ENCODE results near the gene PIK3R1. TPM values are rescaled to one million over a fixed set of nuclear protein-coding genes. Genes with fewer than 3 reads are reported as not detected.

The PIK3R1 gene
- polyA plus RNA-seq, 1 donor = 61.7 TPM

GRCh38 chr5:68290260-68290674 lies 74.7 kb downstream of the PIK3R1 start:
- peak overlapping the region; percentile 90 for H3K27ac ChIP-seq (ENCODE audit: low read length)
- H3K27me3 ChIP-seq (ENCODE audit: control insufficient read depth, insufficient read depth, low read length) = no peaks in the 10 kb centered on the region
- peak overlapping the region; percentile 53 for H3K4me3 ChIP-seq (ENCODE audit: low read length)
- peak; percentile 38 to 61 for DNase-seq
- no peaks in the 10 kb centered on the region for H3K9me3 ChIP-seq (ENCODE audit: control insufficient read depth, low read depth, low read length)
- peaks cover 22% of the 10 kb centered on the region for H3K36me3 ChIP-seq (ENCODE audit: control insufficient read depth, insufficient read depth, low read length)
- 10% methylated on average over 2 of the region's 4 CpGs for WGBS (ENCODE audit: insufficient coverage, low lambda C conversion rate)
- H3K4me1 ChIP-seq (ENCODE audit: control insufficient read depth, insufficient read depth, low read length) = peaks cover 40% of the 10 kb centered on the region

GRCh38 chr5:68290847-68291246 lies 75.3 kb downstream of the PIK3R1 start:
- Histone ChIP-seq H3K27ac (ENCODE audit: low read length) (peak overlapping the region; percentile 5), H3K4me1 (ENCODE audit: control insufficient read depth, insufficient read depth, low read length) (peaks cover 34% of the 10 kb centered on the region)

GRCh38 chr5:68292316-68292715 lies 76.8 kb downstream of the PIK3R1 start:
- Histone ChIP-seq H3K4me3 (ENCODE audit: low read length) (no peak overlapping the region), H3K9me3 (ENCODE audit: control insufficient read depth, low read depth, low read length) (no peaks in the 10 kb centered on the region), H3K4me1 (ENCODE audit: control insufficient read depth, insufficient read depth, low read length) (peaks cover 22% of the 10 kb centered on the region), H3K27ac (ENCODE audit: low read length) (no peak overlapping the region), H3K36me3 (ENCODE audit: control insufficient read depth, insufficient read depth, low read length) (peaks cover 43% of the 10 kb centered on the region), H3K27me3 (ENCODE audit: control insufficient read depth, insufficient read depth, low read length) (no peaks in the 10 kb centered on the region)
- WGBS (ENCODE audit: insufficient coverage, low lambda C conversion rate) = no CpG with 5 or more reads among the region's 3 CpGs
- no peak for DNase-seq

More at GRCh38 chr5:68290847-68291246, 75.3 kb downstream of the PIK3R1 start:
- H3K36me3 ChIP-seq (ENCODE audit: control insufficient read depth, insufficient read depth, low read length) = peaks cover 28% of the 10 kb centered on the region
- DNase-seq = no peak
- 80% methylated on average over 1 of the region's 3 CpGs for WGBS (ENCODE audit: insufficient coverage, low lambda C conversion rate)
- no peaks in the 10 kb centered on the region for H3K27me3 ChIP-seq (ENCODE audit: control insufficient read depth, insufficient read depth, low read length)
- H3K9me3 ChIP-seq (ENCODE audit: control insufficient read depth, low read depth, low read length) = no peaks in the 10 kb centered on the region
- H3K4me3 ChIP-seq (ENCODE audit: low read length) = no peak overlapping the region

GRCh38 chr5:68295772-68296171 lies 80.2 kb downstream of the PIK3R1 start:
- H3K27me3 ChIP-seq (ENCODE audit: control insufficient read depth, insufficient read depth, low read length) = no peaks in the 10 kb centered on the region
- no peaks in the 10 kb centered on the region for H3K4me1 ChIP-seq (ENCODE audit: control insufficient read depth, insufficient read depth, low read length)
- peaks cover 68% of the 10 kb centered on the region for H3K36me3 ChIP-seq (ENCODE audit: control insufficient read depth, insufficient read depth, low read length)
- DNase-seq = no peak
- 86% methylated on average over 1 of the region's 3 CpGs for WGBS (ENCODE audit: insufficient coverage, low lambda C conversion rate)
- H3K9me3 ChIP-seq (ENCODE audit: control insufficient read depth, low read depth, low read length) = no peaks in the 10 kb centered on the region
- H3K27ac ChIP-seq (ENCODE audit: low read length) = no peak overlapping the region
- no peak overlapping the region for H3K4me3 ChIP-seq (ENCODE audit: low read length)

DNA sequence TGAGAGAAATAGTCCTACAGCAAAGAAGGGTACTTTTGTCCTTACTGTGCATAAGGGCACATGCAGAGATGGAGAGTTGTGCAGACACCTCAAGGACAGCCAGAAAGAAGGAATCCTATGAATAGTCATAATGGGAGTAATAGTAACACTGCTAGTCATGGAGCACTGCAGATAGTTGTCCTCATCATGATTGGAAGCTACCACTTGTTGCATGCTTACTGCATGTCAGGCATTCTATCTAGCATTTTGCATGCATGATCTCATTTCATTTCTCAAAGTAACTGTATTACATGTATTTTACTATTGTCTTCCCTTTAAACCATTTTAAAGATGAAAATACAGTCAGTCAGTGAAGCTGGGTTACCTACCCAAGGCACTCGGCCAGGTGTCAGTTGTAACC lies 81.3 kb downstream of the PIK3R1 start:
- no peak overlapping the region for H3K27ac ChIP-seq (ENCODE audit: low read length)
- no peaks in the 10 kb centered on the region for H3K4me1 ChIP-seq (ENCODE audit: control insufficient read depth, insufficient read depth, low read length)
- H3K27me3 ChIP-seq (ENCODE audit: control insufficient read depth, insufficient read depth, low read length) = no peaks in the 10 kb centered on the region
- no peak overlapping the region for H3K4me3 ChIP-seq (ENCODE audit: low read length)
- peaks cover 68% of the 10 kb centered on the region for H3K36me3 ChIP-seq (ENCODE audit: control insufficient read depth, insufficient read depth, low read length)
- WGBS (ENCODE audit: insufficient coverage, low lambda C conversion rate) = no CpG with 5 or more reads among the region's 1 CpG
- no peak for DNase-seq
- H3K9me3 ChIP-seq (ENCODE audit: control insufficient read depth, low read depth, low read length) = no peaks in the 10 kb centered on the region

DNA sequence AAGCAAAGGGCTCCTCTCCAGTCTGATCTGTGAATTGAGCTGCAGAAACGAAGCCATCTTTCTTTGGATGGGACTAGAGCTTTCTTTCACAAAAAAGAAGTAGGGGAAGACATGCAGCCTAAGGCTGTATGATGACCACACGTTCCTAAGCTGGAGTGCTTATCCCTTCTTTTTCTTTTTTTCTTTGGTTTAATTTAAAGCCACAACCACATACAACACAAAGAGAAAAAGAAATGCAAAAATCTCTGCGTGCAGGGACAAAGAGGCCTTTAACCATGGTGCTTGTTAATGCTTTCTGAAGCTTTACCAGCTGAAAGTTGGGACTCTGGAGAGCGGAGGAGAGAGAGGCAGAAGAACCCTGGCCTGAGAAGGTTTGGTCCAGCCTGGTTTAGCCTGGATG lies 82.1 kb downstream of the PIK3R1 start:
- Histone ChIP-seq H3K9me3 (ENCODE audit: control insufficient read depth, low read depth, low read length) (no peaks in the 10 kb centered on the region), H3K4me3 (ENCODE audit: low read length) (no peak overlapping the region), H3K27ac (ENCODE audit: low read length) (no peak overlapping the region), H3K4me1 (ENCODE audit: control insufficient read depth, insufficient read depth, low read length) (peaks cover 2% of the 10 kb centered on the region), H3K27me3 (ENCODE audit: control insufficient read depth, insufficient read depth, low read length) (no peaks in the 10 kb centered on the region), H3K36me3 (ENCODE audit: control insufficient read depth, insufficient read depth, low read length) (peaks cover 68% of the 10 kb centered on the region)
- DNase-seq = no peak
- WGBS (ENCODE audit: insufficient coverage, low lambda C conversion rate) = no CpG with 5 or more reads among the region's 4 CpGs

DNA sequence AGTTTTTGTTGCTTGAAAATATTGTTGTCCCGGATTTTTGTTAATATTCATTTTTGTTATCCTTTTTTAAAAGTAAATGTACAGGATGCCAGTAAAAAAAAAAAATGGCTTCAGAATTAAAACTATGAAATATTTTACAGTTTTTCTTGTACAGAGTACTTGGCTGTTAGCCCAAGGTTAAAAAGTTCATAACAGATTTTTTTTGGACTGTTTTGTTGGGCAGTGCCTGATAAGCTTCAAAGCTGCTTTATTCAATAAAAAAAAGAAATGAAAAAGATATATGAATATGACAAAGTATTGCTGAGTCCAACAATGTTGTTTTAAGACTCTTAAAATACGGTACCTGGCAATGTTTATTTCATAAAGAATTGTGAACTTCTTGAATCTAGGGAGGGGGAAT lies 82.9 kb downstream of the PIK3R1 start:
- Histone ChIP-seq H3K4me3 (ENCODE audit: low read length) (no peak overlapping the region), H3K36me3 (ENCODE audit: control insufficient read depth, insufficient read depth, low read length) (peaks cover 63% of the 10 kb centered on the region), H3K9me3 (ENCODE audit: control insufficient read depth, low read depth, low read length) (no peaks in the 10 kb centered on the region), H3K27me3 (ENCODE audit: control insufficient read depth, insufficient read depth, low read length) (no peaks in the 10 kb centered on the region), H3K4me1 (ENCODE audit: control insufficient read depth, insufficient read depth, low read length) (peaks cover 10% of the 10 kb centered on the region), H3K27ac (ENCODE audit: low read length) (no peak overlapping the region)
- 89% methylated on average over 2 of the region's 2 CpGs for WGBS (ENCODE audit: insufficient coverage, low lambda C conversion rate)
- DNase-seq = no peak

GRCh38 chr5:68299105-68299504 lies 83.5 kb downstream of the PIK3R1 start:
- Histone ChIP-seq H3K4me3 (ENCODE audit: low read length) (no peak overlapping the region), H3K9me3 (ENCODE audit: control insufficient read depth, low read depth, low read length) (no peaks in the 10 kb centered on the region), H3K27me3 (ENCODE audit: control insufficient read depth, insufficient read depth, low read length) (no peaks in the 10 kb centered on the region), H3K36me3 (ENCODE audit: control insufficient read depth, insufficient read depth, low read length) (peaks cover 59% of the 10 kb centered on the region), H3K4me1 (ENCODE audit: control insufficient read depth, insufficient read depth, low read length) (peaks cover 16% of the 10 kb centered on the region), H3K27ac (ENCODE audit: low read length) (no peak overlapping the region)
- no CpG with 5 or more reads among the region's 4 CpGs for WGBS (ENCODE audit: insufficient coverage, low lambda C conversion rate)
- DNase-seq = no peak

GRCh38 chr5:68299575-68299974 lies 84.0 kb downstream of the PIK3R1 start:
- Histone ChIP-seq H3K36me3 (ENCODE audit: control insufficient read depth, insufficient read depth, low read length) (peaks cover 54% of the 10 kb centered on the region), H3K27ac (ENCODE audit: low read length) (no peak overlapping the region), H3K4me3 (ENCODE audit: low read length) (no peak overlapping the region), H3K4me1 (ENCODE audit: control insufficient read depth, insufficient read depth, low read length) (peaks cover 18% of the 10 kb centered on the region), H3K27me3 (ENCODE audit: control insufficient read depth, insufficient read depth, low read length) (no peaks in the 10 kb centered on the region), H3K9me3 (ENCODE audit: control insufficient read depth, low read depth, low read length) (no peaks in the 10 kb centered on the region)
- no peak for DNase-seq
- 80% methylated on average over 1 of the region's 3 CpGs for WGBS (ENCODE audit: insufficient coverage, low lambda C conversion rate)

- H3K9me3 ChIP-seq (ENCODE audit: control insufficient read depth, low read depth, low read length) = no peaks in the 10 kb centered on the region
- H3K36me3 ChIP-seq (ENCODE audit: control insufficient read depth, insufficient read depth, low read length) = peaks cover 20% of the 10 kb centered on the region
- WGBS (ENCODE audit: insufficient coverage, low lambda C conversion rate) = 52% methylated on average over 2 of the region's 3 CpGs
- no peak overlapping the region for H3K4me3 ChIP-seq (ENCODE audit: low read length)
- peak overlapping the region; percentile 23 for H3K27ac ChIP-seq (ENCODE audit: low read length)
- peaks cover 18% of the 10 kb centered on the region for H3K4me1 ChIP-seq (ENCODE audit: control insufficient read depth, insufficient read depth, low read length)
- H3K27me3 ChIP-seq (ENCODE audit: control insufficient read depth, insufficient read depth, low read length) = no peaks in the 10 kb centered on the region
- peak in 1 of 2 donors; percentile 35 for DNase-seq
Observed at GRCh38 chr5:68303038-68303738, 87.6 kb downstream of the PIK3R1 start.
